LNCaP clone FGC (cell line): ENCODE results near the gene DENND5A.

ENCODE experiments used
- DNase-seq: peaks from one replicate; pipeline ENCODE4 v3.0.0-alpha.2; 2011; ENCODE audit warnings: low read depth
- H3K4me3 ChIP-seq: 2 replicates; pipeline ENCODE4 v1.5.1; 2011; ENCODE audit warnings: mild to moderate bottlenecking, low read depth, low read length, control low read depth
- TF ChIP-seq, protein P1 (sequence below): IDR thresholded peaks from 2 replicates; pipeline ENCODE4 v1.5.1; 2012; ENCODE audit warnings: mild to moderate bottlenecking; ENCODE audit not compliant: control insufficient read depth, insufficient read depth; ENCODE audit errors: extremely low read depth

DENND5A gene

GRCh38 chr11:9148727-9149126, 116.4 kb downstream of the DENND5A start:
- TF ChIP-seq, protein P1, sequence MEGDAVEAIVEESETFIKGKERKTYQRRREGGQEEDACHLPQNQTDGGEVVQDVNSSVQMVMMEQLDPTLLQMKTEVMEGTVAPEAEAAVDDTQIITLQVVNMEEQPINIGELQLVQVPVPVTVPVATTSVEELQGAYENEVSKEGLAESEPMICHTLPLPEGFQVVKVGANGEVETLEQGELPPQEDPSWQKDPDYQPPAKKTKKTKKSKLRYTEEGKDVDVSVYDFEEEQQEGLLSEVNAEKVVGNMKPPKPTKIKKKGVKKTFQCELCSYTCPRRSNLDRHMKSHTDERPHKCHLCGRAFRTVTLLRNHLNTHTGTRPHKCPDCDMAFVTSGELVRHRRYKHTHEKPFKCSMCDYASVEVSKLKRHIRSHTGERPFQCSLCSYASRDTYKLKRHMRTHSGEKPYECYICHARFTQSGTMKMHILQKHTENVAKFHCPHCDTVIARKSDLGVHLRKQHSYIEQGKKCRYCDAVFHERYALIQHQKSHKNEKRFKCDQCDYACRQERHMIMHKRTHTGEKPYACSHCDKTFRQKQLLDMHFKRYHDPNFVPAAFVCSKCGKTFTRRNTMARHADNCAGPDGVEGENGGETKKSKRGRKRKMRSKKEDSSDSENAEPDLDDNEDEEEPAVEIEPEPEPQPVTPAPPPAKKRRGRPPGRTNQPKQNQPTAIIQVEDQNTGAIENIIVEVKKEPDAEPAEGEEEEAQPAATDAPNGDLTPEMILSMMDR, result no peak
- no peak for DNase-seq
- H3K4me3 ChIP-seq, result no peak overlapping the region

- no peak overlapping the region for H3K4me3 ChIP-seq
- TF ChIP-seq, protein P1, result no peak
- DNase-seq, result no peak
Observed at GRCh38 chr11:9148035-9148434, 117.1 kb downstream of the DENND5A start.

GRCh38 chr11:9146477-9146876, 118.7 kb downstream of the DENND5A start:
- TF ChIP-seq, protein P1, result no peak
- no peak overlapping the region for H3K4me3 ChIP-seq
- no peak for DNase-seq

DNA sequence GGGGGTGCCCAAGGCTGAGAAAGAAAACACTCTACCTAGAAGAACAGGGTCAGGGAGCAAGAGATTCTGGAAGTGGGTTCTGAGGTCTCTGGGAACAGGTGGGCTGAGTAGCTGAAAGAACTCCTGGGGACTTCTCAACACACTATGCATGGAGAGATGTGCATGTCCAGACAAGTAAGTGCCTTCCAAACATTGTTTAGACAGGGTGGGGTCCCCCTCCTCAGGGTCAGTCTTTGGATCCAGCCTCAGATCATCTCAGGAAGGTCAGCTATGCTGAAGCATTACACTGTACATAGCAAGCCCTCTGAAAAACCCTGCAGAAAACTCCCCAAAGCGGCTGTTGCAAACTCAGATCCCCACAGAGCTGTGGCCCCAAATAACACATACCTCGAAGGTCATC, 119.9 kb downstream of the DENND5A start:
- TF ChIP-seq, protein P1, result no peak
- no peak for DNase-seq
- no peak overlapping the region for H3K4me3 ChIP-seq

DNA sequence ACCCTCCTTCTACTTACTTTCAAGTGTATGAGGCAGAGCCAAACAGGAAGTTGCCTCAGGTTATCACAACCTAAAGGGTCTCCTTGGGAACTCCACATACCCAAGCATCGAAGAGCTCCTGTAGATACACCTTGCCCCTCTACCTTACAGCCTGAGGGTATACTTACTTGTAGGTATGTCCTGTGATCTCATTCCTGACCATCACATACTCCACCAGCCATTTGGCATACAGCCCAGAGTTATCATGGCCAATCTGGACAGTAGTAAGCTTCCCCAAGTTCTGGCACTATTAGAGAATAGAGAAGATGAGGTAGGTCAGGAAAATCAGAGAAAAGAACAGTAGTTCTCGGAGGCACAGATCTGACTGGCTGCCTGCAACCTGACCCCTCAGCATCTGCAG, 120.3 kb downstream of the DENND5A start:
- TF ChIP-seq, protein P1, result no peak
- no peak for DNase-seq
- no peak overlapping the region for H3K4me3 ChIP-seq

- TF ChIP-seq, protein P1, result no peak
- DNase-seq, result no peak
- no peak overlapping the region for H3K4me3 ChIP-seq
Observed at GRCh38 chr11:9143721-9144120, 121.4 kb downstream of the DENND5A start.

DNA sequence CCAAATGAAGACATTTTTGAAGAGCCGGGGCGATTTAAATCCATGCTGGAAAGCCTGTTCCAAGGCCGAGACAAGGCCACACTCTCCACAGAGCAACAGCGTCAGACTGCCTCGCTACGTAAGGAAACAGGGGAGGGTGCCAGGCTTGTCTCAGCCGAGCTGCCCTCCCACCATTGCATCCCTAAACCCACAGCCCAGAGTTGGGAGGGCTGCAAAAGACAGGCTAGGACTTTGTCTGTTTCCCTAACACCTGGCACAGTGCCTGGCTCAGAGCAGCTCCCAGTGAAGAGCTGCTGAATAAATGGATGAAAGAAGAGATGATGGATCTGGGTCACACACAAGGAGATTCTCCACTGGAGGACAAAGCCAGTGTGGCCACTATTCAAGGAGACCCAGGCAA, 122.4 kb downstream of the DENND5A start:
- H3K4me3 ChIP-seq, result no peak overlapping the region
- DNase-seq, result no peak
- TF ChIP-seq, protein P1, result no peak
